HUES6 (cell line): ENCODE data around the gene ATF5.

Source experiments
- H3K27ac ChIP-seq: 2 replicates; pipeline ENCODE4 v1.7.0; 2013; ENCODE audit warnings: low read depth, mild to moderate bottlenecking, low read length, inconsistent platforms
- H3K27me3 ChIP-seq: 2 replicates; pipeline ENCODE4 v1.6.1; 2013; ENCODE audit warnings: low read length; ENCODE audit not compliant: control insufficient read depth, insufficient read depth
- H3K36me3 ChIP-seq: 2 replicates; pipeline ENCODE4 v1.6.1; 2013; ENCODE audit warnings: low read length; ENCODE audit not compliant: control insufficient read depth, insufficient read depth
- H3K4me1 ChIP-seq: 2 replicates; pipeline ENCODE4 v1.6.1; 2013; ENCODE audit warnings: low read length; ENCODE audit not compliant: control insufficient read depth, insufficient read depth
- H3K4me3 ChIP-seq: 2 replicates; pipeline ENCODE4 v1.5.1; 2013; ENCODE audit warnings: low read depth, low read length
- H3K9ac ChIP-seq: one replicate; pipeline ENCODE4 v1.6.1; 2013; ENCODE audit warnings: mild to moderate bottlenecking, low read length
- H3K9me3 ChIP-seq: 2 replicates; pipeline ENCODE4 v1.6.1; 2013; ENCODE audit warnings: low read depth, low read length; ENCODE audit not compliant: control insufficient read depth, insufficient read depth

Gene ATF5

GRCh38 chr19:49929121-49929610 lies at the start of gene ATF5, which contains the start of gene NUP62:
TSS of gene ATF5 (plus strand) at chr19:49929205. CDS start at chr19:49930851, 1,646 bp downstream.
TSS of gene NUP62 (minus strand) at chr19:49929504. CDS start at chr19:49909807, 19,697 bp downstream.
- Histone ChIP-seq H3K4me1 (peaks cover 12% of the 10 kb centered on the region), H3K9ac (peak within 1 kb of the TSS; percentile 99), H3K27ac (peak within 1 kb of the TSS; percentile 88), H3K27me3 (no peaks in the 10 kb centered on the region), H3K36me3 (peaks cover 32% of the 10 kb centered on the region), H3K4me3 (peak within 1 kb of the TSS; percentile 94), H3K9me3 (no peaks in the 10 kb centered on the region)

- Histone ChIP-seq H3K27me3 (no peaks in the 10 kb centered on the region), H3K36me3 (peaks cover 56% of the 10 kb centered on the region), H3K4me1 (peaks cover 12% of the 10 kb centered on the region; the same call in 1 of the 2 replicates), H3K27ac (no peak overlapping the region), H3K9ac (no peak overlapping the region), H3K9me3 (no peaks in the 10 kb centered on the region), H3K4me3 (peak overlapping the region; percentile 76)
Observed at GRCh38 chr19:49879243-49879963, 49.6 kb upstream of the ATF5 start.

- H3K9ac ChIP-seq = no peak overlapping the region
- H3K4me3 ChIP-seq = no peak overlapping the region
- H3K27ac ChIP-seq = no peak overlapping the region
- H3K4me1 ChIP-seq = peaks cover 11% of the 10 kb centered on the region; the same call in 1 of the 2 replicates
- peaks cover 64% of the 10 kb centered on the region for H3K36me3 ChIP-seq
- H3K9me3 ChIP-seq = no peaks in the 10 kb centered on the region
- H3K27me3 ChIP-seq = no peaks in the 10 kb centered on the region
Observed at GRCh38 chr19:49880162-49880869, 48.7 kb upstream of the ATF5 start.

GRCh38 chr19:49881186-49881585 lies 47.8 kb upstream of the ATF5 start:
- Histone ChIP-seq H3K27ac (no peak overlapping the region), H3K4me3 (no peak overlapping the region), H3K9ac (no peak overlapping the region), H3K4me1 (peaks cover 8% of the 10 kb centered on the region; the same call in 1 of the 2 replicates), H3K27me3 (no peaks in the 10 kb centered on the region), H3K36me3 (peaks cover 70% of the 10 kb centered on the region), H3K9me3 (no peaks in the 10 kb centered on the region)

GRCh38 chr19:49881672-49882394 lies 47.2 kb upstream of the ATF5 start:
- no peak overlapping the region for H3K4me3 ChIP-seq
- no peak overlapping the region for H3K9ac ChIP-seq
- H3K4me1 ChIP-seq = peaks cover 8% of the 10 kb centered on the region; the same call in 1 of the 2 replicates
- H3K27me3 ChIP-seq = no peaks in the 10 kb centered on the region
- no peak overlapping the region for H3K27ac ChIP-seq
- H3K36me3 ChIP-seq = peaks cover 73% of the 10 kb centered on the region
- H3K9me3 ChIP-seq = no peaks in the 10 kb centered on the region

GRCh38 chr19:49882643-49883042 lies 46.4 kb upstream of the ATF5 start:
- Histone ChIP-seq H3K36me3 (peaks cover 76% of the 10 kb centered on the region), H3K4me3 (no peak overlapping the region), H3K27ac (no peak overlapping the region), H3K9ac (no peak overlapping the region), H3K9me3 (no peaks in the 10 kb centered on the region), H3K4me1 (peaks cover 8% of the 10 kb centered on the region; the same call in 1 of the 2 replicates), H3K27me3 (no peaks in the 10 kb centered on the region)

GRCh38 chr19:49883094-49883493 lies 45.9 kb upstream of the ATF5 start:
- Histone ChIP-seq H3K36me3 (peaks cover 76% of the 10 kb centered on the region), H3K9me3 (no peaks in the 10 kb centered on the region), H3K27ac (no peak overlapping the region), H3K4me3 (no peak overlapping the region), H3K4me1 (peaks cover 8% of the 10 kb centered on the region; the same call in 1 of the 2 replicates), H3K27me3 (no peaks in the 10 kb centered on the region), H3K9ac (no peak overlapping the region)

- Histone ChIP-seq H3K4me3 (no peak overlapping the region), H3K4me1 (peaks cover under 1% of the 10 kb centered on the region; the same call in 1 of the 2 replicates), H3K9ac (no peak overlapping the region), H3K36me3 (peaks cover 72% of the 10 kb centered on the region), H3K27ac (no peak overlapping the region), H3K9me3 (no peaks in the 10 kb centered on the region), H3K27me3 (peaks cover 1% of the 10 kb centered on the region; the same call in 1 of the 2 replicates)
Observed at GRCh38 chr19:49884109-49884508, 44.9 kb upstream of the ATF5 start.

- H3K27ac ChIP-seq = no peak overlapping the region
- no peaks in the 10 kb centered on the region for H3K4me1 ChIP-seq
- H3K9ac ChIP-seq = no peak overlapping the region
- H3K27me3 ChIP-seq = peaks cover 7% of the 10 kb centered on the region; the same call in 1 of the 2 replicates
- H3K4me3 ChIP-seq = no peak overlapping the region
- H3K9me3 ChIP-seq = no peaks in the 10 kb centered on the region
- H3K36me3 ChIP-seq = peaks cover 67% of the 10 kb centered on the region
Observed at GRCh38 chr19:49884760-49885159, 44.2 kb upstream of the ATF5 start.

- Histone ChIP-seq H3K27ac (no peak overlapping the region), H3K36me3 (peaks cover 44% of the 10 kb centered on the region), H3K27me3 (peaks cover 10% of the 10 kb centered on the region), H3K9ac (no peak overlapping the region), H3K9me3 (no peaks in the 10 kb centered on the region), H3K4me3 (no peak overlapping the region), H3K4me1 (peaks cover 4% of the 10 kb centered on the region; the same call in 1 of the 2 replicates)
Observed at GRCh38 chr19:49887037-49887664, 41.9 kb upstream of the ATF5 start.
